Colonic mucosa (tissue), 4 donors: ENCODE data around the gene PITHD1. TPM values are rescaled to one million over a fixed set of nuclear protein-coding genes. Genes with fewer than 3 reads are reported as not detected.

Experiments used
- DNase-seq: peaks from one replicate; pipeline ENCODE4 v3.0.0-alpha.2; 2020
- H3K27ac ChIP-seq: fragments of 200-600 bp; one replicate; pipeline ENCODE4 v1.8.0; 2021
- H3K27me3 ChIP-seq: fragments of 200-600 bp; one replicate; pipeline ENCODE4 v1.8.0; 2021
- H3K36me3 ChIP-seq: fragments of 200-600 bp; one replicate; pipeline ENCODE4 v1.8.0; 2021
- H3K4me1 ChIP-seq: fragments of 200-600 bp; one replicate; pipeline ENCODE4 v1.8.0; 2021; ENCODE audit warnings: mild to moderate bottlenecking
- H3K4me3 ChIP-seq: fragments of 200-600 bp; one replicate; pipeline ENCODE4 v1.8.0; 2021
- H3K9ac ChIP-seq, 2 donors: one replicate each; pipeline ENCODE4 v1.7.0; 2013; ENCODE audit warnings: control low read depth in 2 of 2, low read depth in 2 of 2, low read length in 2 of 2
- H3K9me3 ChIP-seq: fragments of 200-600 bp; one replicate; pipeline ENCODE4 v1.8.0; 2021
- CTCF ChIP-seq: fragments of 200-600 bp; IDR thresholded peaks from one replicate; pipeline ENCODE4 v1.8.0; 2022; ENCODE audit warnings: antibody characterized with exemption, mild to moderate bottlenecking
- intact Hi-C: fragments of 100-400 bp; cut with DNase I; formaldehyde crosslinking; loops from one replicate; pipeline ENCODE4 v1.14.1; 2022
- total RNA-seq, 2 donors: library from RNA; stranded (reverse); fragmentation: NEBNext Ultra II Directional in 1 of 2; extraction: Animal tissue kit (Norgen Biotek cat#: 25700) in 1 of 2; gene quantifications; one replicate each; pipeline ENCODE4 v1.2.1, GENCODE V29; 2021
- donor health status: healthy.
- donor health status: DM: no; HTN: no; CAD: no.
- donor health status: DM: no; HTN: no; CAD: no.

The PITHD1 gene
- total RNA-seq, 2 donors from 2014 or later, result 51.5 to 51.6 TPM

DNA sequence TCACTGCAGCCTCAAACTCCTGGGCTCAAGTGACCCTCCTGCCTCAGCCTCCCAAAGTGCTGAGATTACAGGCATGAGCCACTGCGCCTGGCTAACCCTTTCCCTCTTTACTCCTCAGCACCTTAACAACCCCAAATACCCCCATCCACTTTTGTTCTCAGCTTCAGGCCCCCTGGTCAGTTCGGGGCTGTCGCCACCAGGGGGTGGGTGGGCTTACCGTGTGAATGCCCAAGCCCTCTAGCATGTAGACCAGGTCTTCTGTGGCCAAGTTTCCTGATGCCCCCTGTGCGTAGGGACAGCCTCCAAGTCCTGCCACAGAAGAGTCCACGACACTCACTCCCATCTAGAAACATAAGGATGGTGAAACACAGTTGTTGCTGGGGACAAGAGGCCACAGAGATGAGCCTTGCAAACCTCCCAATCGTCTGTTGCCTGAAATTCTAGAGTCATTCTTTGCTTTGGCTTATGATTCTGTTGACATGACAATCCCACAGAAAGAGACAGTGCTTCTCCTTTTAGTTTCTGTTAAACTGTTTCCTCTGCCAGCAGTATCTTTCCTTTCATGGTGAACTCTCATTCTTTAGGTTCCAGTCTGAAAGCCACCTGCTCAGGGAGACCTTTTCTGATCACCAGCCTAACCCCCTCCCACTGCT, 26.1 kb downstream of the PITHD1 start:
- peaks cover 6% of the 10 kb centered on the region for H3K36me3 ChIP-seq
- peaks cover 6% of the 10 kb centered on the region for H3K4me1 ChIP-seq
- H3K27me3 ChIP-seq, result no peaks in the 10 kb centered on the region
- TF ChIP-seq CTCF, result no peak
- no peak overlapping the region for H3K9ac ChIP-seq
- H3K4me3 ChIP-seq, result no peak overlapping the region
- H3K27ac ChIP-seq, result no peak overlapping the region
- no peaks in the 10 kb centered on the region for H3K9me3 ChIP-seq
- intact Hi-C loops, result no loop called here
- no peak for DNase-seq

DNA sequence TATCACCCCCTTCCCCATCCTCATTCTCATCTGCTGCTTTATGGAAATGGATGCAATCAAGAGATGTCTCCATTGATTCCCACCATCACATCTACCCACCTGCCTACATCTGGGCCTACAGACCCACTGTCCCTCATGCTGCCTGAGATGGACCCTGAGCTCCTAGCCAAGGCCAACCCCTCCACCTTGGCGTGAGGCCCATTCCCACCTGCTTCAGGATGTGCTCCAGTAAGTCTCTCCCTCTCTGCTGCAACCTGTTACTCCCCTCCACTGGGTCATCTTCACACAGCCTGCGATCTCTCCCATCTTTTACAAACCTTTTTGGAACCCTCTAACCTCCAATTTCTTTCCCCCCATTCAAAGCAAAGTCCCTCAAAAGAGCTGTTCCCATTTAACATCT, 26.8 kb downstream of the PITHD1 start:
- Histone ChIP-seq H3K9ac (no peak overlapping the region), H3K36me3 (peaks cover 6% of the 10 kb centered on the region), H3K9me3 (no peaks in the 10 kb centered on the region), H3K27me3 (no peaks in the 10 kb centered on the region), H3K4me1 (peaks cover 6% of the 10 kb centered on the region), H3K4me3 (no peak overlapping the region), H3K27ac (no peak overlapping the region)
- no peak for DNase-seq
- intact Hi-C loops, result no loop called here
- TF ChIP-seq CTCF, result no peak

GRCh38 chr1:23806280-23806679, 28.1 kb downstream of the PITHD1 start:
- no peak overlapping the region for H3K27ac ChIP-seq
- TF ChIP-seq CTCF, result no peak
- peaks cover 6% of the 10 kb centered on the region for H3K36me3 ChIP-seq
- intact Hi-C loops, result no loop called here
- no peak for DNase-seq
- peaks cover 6% of the 10 kb centered on the region for H3K4me1 ChIP-seq
- no peak overlapping the region for H3K9ac ChIP-seq
- H3K9me3 ChIP-seq, result no peaks in the 10 kb centered on the region
- no peaks in the 10 kb centered on the region for H3K27me3 ChIP-seq
- H3K4me3 ChIP-seq, result no peak overlapping the region

DNA sequence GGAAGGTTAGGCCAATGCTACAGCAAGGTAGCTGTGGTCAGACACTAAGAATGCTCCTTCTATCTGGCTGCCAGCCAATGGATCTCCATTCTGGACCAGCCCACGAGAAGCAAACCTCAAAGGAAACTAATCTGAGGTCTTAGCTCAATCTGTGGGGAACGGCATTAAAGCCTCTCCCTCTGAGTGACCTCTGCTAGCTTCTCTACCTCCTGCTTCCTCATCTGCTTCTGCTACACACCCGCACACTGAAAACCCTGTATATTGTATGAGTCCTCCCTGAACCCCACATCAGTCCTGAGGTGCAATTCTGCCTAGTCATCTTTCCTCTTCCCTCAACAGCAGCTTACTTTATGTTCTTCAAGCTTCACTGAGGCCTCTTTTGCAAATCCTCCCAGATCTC, 29.2 kb downstream of the PITHD1 start:
- no peak for TF ChIP-seq CTCF
- Histone ChIP-seq H3K36me3 (peaks cover 6% of the 10 kb centered on the region), H3K27ac (no peak overlapping the region), H3K4me3 (no peak overlapping the region), H3K27me3 (no peaks in the 10 kb centered on the region), H3K9me3 (no peaks in the 10 kb centered on the region), H3K4me1 (no peaks in the 10 kb centered on the region), H3K9ac (no peak overlapping the region)
- no peak for DNase-seq
- intact Hi-C loops, result no loop called here

DNA sequence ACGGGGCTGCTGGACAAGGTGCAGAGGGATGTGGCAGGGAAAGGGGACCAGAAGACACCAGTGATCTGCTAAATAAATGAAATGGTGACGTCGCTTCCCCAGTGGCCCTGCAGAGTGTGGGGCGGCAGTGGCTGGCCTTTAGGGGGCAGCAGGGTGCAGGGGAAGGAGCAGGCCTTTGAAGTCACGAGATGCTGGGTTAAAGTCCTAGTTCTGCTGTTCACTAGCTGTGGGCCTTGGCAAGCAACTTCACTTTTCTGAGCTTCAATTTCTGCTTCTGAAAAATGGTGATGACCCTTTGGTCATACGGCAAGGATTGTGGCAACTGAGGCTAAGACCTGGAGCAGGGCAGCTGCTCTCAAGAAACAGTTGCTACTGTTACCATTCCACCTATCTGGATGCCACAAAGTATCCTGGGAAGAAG, 31.5 kb downstream of the PITHD1 start:
- Histone ChIP-seq H3K9me3 (no peaks in the 10 kb centered on the region), H3K9ac (peak overlapping the region in 1 of 2 donors; percentile 59), H3K27ac (no peak overlapping the region), H3K36me3 (no peaks in the 10 kb centered on the region), H3K27me3 (no peaks in the 10 kb centered on the region), H3K4me1 (no peaks in the 10 kb centered on the region), H3K4me3 (no peak overlapping the region)
- peak; percentile 70 for TF ChIP-seq CTCF
- intact Hi-C loops, result loop anchor here (5.0 kb wide), 2 partner anchors 58 to 108 kb away; partner anchors contain the start of gene FUCA1
- peak; percentile 91 for DNase-seq
